Activated CD8-positive, alpha-beta memory T cell treated with anti-CD3 and anti-CD28 coated beads for 4 hours (primary cell): ENCODE data around the gene DDX23.

Experiments used
- DNase-seq, 2 donors: peaks; one replicate each; pipeline ENCODE4 v3.0.0-alpha.2; 2020; ENCODE audit warnings: low read depth in 2 of 2

DDX23 gene

GRCh38 chr12:48795550-48796455 is 56.2 kb downstream of the DDX23 start:
- DNase-seq, result no peak

DNA sequence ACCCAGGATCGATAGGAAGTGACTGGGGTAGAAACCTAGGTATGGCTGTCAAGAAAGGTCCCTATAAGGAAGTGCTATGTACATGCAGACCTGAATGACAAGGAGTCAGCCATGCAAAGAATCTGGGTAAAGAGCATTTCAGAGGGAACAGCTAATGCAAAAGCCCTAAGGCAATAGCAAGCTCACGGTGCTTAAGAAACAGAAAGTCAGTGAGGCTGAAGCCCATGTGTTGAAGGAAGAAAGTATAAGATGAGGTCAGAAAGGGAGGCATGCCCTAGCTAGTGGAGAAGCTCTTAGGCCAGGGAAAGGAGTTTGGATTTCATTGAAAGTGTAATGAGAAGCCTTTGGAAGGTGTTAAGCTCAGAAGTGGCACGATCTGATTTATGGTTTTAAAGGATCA is 57.1 kb downstream of the DDX23 start:
- no peak for DNase-seq

DNA sequence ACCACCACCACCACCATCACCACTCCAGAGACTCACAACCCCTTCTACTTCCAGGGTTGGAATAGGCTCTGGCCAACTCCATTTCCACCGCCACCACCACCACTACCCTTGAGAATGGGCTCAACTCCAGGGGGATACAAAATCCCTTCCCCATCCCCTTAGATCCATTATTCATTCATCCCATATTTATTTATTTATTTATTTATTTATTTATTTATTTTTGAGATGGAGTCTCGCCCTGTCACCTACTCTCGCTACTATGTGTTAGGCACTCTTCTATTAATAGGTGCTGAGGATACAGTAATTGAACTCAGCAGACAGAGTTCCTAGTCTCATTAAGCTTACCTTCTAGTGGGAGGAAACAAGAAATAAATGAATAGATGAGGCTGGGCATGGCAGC is 58.3 kb downstream of the DDX23 start:
- no peak for DNase-seq

- no peak for DNase-seq
Measured at GRCh38 chr12:48789858-48790326, 62.1 kb downstream of the DDX23 start.

- no peak for DNase-seq
Measured at GRCh38 chr12:48788854-48789775, 62.8 kb downstream of the DDX23 start, which contains the start of gene ADCY6. Gene ADCY6 (minus strand): TSS chr12:48789089. CDS start chr12:48783434, 5,655 bp downstream.

DNA sequence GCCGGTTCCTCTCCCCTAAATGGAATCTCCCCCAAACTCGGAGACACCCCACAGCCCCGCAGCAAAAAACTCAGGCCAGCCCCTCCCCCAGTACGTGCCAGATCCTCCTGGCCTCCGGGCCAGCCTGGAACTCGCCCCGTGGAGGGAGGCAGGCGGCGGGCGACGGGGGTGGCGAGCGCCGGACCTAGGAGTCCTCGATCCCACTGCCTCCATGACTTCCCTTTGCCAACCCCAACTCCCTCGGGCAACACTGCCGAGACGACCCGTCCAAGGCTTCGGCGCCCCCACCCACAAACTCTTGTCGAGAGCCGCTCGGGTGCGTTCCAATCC is 63.5 kb downstream of the DDX23 start:
- DNase-seq, result no peak

GRCh38 chr12:48787791-48788523 is 64.0 kb downstream of the DDX23 start:
- no peak for DNase-seq

DNA sequence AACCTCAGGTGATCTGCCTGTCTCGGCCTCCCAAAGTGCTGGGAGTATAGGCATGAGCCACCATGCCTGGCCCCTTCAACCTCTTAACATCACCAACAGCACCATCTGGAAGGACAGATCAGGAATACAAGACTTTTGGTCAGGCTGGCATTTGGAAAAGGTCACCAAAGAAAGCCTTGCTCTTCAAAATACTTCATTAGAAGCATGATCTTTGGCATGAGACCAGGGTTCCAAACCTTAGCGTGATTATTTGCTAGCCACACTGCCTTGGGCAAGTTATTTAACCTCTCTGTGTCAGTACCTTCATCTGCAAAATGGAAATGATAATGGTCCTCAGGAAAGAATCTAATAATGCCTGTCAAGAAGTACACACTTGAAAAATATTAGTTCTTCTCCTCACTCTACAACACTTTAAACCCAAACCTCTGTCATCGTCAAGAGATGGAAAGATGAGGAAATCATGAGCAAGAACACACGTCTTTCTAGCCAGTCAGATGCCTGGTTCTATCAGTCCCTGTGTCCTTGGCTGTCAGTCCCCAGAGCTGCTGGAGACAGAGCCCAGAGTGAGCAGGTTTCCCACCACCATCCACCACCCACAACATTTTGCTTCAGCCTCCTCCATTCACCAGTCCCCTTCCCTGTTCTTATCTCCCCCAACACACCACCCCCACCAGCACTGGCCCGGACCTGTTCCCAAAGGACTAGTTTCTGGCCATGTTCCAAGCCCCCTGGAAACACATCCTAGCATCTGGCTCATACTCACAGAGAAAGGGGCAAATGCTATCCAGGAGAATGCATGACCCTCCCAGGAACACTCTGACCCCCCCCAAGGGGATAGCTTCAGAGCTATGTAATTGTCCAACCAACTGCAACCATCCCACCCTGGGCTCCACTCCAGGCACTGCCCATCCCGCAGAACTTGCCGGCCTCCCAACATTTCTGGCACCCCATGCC is 65.1 kb downstream of the DDX23 start:
- DNase-seq, result no peak

DNA sequence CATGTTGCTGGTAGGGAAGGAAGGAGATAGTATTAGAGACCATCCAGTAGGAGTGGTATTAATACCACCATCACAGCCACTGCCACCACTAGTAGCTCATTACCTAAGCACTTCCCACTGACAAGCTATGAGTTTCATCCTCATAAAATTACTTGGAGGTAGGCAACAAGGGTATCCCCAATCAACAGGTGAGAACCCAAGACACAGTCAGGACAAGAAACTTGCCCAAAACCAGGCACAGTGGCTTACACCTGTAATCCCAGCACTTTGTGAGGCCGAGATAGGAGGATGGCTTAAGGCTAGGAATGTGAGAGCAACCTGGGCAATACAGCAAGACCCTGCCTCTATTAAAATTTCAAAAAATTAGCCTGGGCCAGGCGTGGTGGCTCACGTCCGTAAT is 68.5 kb downstream of the DDX23 start:
- no peak for DNase-seq

DNA sequence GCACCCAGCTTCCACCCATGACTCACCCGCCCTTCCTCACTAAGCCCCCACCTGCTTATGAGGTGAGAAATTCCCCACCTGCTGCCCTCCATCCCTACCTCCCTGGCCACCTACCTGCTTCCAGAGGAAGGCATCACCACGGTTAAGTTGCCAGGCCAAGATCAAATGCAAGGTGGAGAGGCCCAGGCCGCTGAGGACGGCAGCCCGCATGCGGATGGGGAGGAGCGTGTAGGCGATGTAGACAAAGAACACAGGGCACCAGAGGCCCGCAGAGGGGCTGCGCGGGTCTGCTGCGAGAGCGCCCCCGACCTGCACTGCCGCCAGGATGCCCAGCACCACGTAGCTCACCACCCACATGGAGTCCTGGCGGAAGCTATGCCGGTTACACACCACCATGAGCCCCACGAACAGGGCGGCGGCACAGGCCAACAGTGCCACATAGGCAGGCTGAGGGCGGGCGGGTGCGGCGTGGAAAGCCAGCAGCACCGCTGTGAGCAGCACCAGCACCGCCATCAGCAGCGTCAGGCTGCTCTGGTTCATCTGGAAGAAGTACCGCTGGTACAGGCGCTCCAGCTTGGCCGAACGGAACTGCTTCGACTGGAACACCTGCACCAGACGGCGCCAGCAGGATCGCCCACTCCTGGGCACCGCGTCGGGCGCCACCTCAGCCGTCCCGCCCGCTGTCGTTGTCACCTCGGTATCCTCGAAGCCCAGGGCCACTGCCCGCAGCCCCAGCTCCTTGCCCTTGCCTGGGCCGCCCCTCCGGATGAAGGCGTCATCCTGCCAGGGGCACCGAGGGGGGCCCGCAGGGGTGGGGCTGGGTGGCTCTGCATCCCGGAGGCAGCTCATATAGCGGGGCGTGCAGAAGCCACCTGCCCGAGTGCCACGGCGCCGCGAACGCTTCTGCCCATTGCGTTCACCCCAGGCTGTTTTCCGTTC is 69.2 kb downstream of the DDX23 start:
- no peak for DNase-seq

GRCh38 chr12:48781750-48782456 is 70.1 kb downstream of the DDX23 start:
- no peak for DNase-seq

GRCh38 chr12:48780381-48781025 is 71.5 kb downstream of the DDX23 start:
- no peak for DNase-seq

DNA sequence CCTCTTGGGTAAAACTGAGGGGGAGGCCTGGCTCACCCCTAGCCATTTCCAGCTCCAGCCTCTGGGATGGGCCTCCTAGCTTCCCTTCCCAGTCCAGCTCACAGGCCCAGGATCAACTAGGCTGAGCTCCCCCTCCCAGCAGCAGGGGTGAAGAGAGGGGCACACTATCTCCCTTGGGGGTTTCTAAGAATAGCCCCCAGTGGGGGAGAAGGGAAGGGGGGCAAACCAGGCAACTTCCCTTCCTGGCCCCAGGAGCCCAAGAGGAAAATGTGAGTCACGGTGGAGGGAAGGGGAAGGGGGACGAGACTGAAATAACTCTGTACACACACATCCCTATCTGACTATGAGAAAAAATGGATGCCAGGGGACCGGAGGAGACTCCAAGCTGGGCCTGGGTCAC is 72.1 kb downstream of the DDX23 start:
- DNase-seq, result no peak
